Activated CD4-positive, alpha-beta T cell treated with anti-CD3 and anti-CD28 coated beads for 48 hours (primary cell): ENCODE data around the gene PRXL2B.

ENCODE experiments used
- DNase-seq: peaks from one replicate; pipeline ENCODE4 v3.0.0-alpha.2; 2020

The PRXL2B gene

DNA sequence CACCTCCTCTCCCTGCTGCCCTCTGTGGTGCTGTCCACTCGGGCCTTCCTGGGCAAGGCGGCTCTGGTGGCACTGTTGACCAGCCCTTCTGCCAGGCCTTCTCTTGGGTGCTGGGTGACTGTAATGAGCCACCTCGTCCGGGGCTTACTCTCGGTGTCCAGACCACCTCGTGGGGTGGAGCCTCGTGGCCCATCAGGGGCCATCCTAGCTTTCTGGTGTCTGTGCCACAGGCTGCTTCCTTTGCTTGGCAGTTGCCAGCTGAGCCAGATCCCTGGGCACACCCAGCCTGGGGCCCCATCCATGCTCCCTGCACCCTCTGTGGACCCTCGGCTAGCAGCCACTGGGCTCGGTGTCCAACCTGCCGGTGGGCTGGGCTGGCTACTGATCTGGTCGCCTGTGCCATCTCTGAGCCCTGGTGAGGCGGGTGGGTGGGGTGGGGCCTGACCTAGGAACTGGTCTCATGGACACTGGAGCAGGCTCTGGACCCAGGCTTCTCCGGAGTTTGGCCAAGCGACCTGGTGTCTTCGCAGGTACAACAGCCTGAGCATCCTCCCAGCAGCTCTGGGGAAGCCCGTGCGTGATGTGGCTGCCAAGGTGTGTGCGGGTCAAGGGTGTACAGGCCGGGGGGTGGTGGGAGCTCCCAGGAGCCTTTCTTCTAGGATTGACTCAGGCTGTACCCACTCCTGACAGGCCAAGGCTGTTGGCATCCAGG lies 1.4 kb downstream of the PRXL2B start:
- DNase-seq: no peak

- DNase-seq: no peak
Observed at GRCh38 chr1:2588661-2589430, 2.3 kb downstream of the PRXL2B start.

GRCh38 chr1:2589431-2590232 lies 3.1 kb downstream of the PRXL2B start:
- no peak for DNase-seq

DNA sequence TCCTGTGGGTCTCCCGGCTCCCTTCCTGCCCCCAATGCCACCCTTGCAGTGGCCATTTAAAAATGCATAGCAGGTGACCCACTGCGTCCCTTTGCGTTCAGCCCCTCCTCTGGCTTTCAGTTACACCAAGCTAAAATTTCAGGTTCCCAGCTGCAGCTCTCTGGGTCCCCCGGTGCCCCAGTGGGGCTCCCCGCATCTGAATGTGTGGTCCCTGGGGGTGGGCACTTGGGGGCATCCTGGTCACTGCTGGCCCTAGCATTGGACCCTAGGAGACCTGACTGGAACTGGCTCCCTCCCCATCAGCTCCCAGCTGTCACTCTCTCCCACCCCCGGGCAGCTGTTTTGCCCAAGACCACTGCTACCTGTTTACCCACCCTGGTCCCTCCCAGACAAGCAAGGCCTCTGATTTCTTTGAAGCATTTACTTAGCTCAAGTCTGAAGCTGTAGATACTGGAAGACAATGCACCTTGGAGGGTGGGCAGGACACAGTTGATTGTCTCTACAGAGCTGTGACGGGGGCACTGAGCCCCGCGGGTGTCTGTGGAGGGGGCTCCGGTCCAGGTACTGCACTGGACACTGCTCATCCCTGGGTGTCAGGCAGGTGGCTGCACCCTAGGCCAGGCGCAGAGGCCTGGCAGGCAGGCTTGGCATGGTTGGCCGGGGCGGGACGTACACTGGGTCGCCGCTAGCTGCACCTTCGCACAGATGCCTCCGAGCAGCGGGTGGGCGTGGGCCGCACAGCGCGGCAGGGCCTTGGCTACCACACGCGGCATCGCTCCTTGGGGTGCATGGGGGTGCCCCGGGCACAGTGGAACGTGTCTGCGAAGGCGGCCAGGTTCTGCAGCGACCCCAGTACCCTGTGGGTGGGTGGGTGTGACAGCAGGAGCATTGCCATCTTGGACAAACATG lies 3.9 kb downstream of the PRXL2B start:
- DNase-seq: no peak

GRCh38 chr1:2591233-2591580 lies 4.6 kb downstream of the PRXL2B start:
- no peak for DNase-seq

DNA sequence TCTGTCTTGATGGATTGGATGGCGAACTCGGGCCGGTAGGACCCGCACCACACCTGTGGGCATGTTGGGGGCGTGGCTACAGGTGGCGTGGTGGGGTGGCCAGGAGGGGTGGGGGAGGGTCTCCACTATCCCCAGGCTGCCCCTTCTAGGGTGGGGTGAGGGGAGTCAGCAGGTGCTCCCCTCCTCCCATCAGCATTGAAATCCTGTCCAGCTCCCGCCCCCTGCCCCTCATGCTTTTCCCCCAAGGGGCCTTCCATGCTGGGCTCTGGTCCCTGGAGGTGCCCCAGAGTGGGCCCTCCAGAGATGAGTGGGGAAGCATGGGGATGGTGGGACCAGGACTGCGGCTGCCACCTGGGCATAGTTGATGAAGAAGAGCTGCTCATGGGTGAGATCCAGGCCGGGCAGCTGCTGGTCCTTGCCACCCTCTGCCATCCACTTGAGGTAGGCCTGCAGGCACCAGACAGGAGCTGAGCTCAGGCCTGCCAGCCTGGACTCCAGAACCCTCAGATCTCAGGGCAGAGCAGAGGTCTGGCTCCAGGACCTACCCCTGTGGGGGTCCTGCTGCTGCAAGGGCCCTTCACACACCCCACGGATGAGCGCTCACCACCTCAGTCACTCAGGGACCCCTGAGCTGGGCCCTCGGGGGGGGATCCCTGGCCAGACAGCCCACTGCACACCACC lies 5.1 kb downstream of the PRXL2B start:
- DNase-seq: no peak

DNA sequence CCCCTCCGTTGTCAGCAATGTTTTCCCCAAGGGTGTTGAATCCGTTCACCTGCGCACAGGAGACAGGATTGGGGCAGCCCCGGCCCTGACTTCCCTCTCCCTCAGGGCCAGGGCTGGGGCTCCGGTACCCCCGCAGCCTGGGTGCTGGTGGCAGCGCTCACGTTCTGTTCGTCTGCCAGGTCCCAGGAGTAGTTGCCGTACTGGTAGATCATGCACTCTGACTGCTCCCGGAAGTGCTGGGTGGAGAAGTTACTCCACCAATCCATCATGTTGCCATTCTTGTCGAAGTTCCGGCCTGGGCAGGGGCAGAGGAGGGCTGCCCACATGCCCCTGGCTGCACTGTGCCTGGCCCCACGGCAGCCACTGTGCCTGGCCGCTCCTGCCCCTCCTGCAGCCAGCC lies 6.1 kb downstream of the PRXL2B start:
- no peak for DNase-seq

DNA sequence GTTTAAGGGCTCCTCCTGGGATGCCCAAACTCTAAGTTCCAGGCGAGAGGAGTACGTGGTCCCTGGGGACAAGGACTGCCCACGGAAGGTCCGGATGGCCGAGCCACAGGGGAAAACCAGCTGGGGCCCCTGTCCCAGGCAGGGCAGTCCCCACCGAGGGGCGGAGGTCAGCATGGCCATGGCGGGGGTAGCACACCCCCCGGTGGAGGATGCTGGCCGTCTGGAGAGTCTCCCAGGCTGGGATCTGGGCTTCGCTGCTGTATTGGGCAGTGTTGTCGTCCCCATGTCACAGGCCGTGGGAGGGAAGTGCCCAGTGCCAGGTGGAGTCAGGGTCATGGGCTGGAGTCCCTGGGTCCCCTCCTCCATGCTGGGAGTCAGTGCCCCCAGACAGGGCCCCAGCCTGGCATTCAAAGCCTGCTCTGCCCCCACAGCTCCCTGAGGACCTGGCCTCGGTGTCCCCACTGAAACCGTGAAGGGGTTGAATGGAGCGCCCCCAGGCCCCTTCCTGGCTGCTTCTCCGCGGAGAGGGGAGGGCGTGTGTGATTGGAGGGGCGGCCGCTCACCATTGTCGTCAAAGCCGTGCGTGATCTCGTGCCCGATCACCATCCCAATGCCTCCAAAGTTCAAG lies 6.8 kb downstream of the PRXL2B start:
- no peak for DNase-seq

DNA sequence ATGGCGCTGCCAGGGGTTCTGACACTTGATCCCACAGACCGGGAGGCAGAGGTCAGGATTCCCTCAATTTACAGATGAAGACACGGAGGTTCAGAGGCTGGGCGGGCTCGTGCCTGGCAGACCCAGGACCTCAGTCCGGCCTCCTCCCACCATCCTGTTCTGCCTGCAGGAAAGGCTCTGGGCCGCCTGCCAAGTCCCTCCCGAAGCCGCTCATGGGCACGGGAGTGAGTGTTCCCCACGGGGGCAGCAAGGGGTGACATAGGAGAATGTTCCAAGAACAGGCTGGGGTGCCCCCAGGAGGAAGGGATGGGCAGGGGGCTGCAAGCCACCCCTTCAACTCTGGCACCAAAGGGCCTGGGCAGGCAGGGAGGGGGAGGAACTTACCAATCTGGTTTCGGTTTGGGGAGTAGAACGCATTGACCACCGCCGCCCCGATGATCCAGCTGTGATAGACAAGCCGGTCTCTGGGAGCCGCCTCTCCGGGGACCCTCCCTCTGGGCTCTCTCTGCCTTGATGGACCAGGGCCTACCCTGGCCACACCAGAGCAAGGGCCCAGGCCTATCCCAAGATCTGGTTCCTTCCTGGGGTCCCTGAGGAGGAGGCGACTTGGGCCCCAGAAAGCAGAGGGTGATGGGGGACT lies 7.5 kb downstream of the PRXL2B start:
- no peak for DNase-seq

GRCh38 chr1:2594641-2595131 lies 8.1 kb downstream of the PRXL2B start:
- no peak for DNase-seq

DNA sequence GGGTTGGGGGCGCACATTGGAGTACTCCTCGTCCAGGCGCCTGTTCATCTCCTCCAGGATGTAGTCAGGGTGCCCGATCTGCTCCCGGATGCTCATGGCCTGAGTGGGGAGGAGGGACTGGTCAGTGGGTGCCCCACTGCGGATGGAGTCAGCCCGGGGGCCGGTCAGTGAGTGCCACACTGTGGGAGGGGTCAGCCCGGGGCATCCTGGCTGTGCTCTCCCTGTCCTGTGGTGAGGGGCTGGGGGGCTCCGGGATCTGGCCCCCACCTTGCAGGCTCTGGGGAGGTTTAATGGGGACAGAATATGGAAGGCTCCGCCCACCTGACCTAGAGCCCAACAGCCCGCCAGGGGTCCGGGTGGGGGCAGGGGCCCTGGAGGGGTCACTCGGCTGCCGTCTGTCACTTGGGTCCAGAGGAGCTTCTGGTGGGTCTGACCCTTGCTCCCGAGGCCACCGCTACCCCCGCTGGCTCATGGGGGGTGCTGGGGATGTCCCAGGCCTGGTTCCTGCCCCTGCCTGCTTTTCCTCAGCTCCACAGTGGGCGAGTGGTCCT lies 8.8 kb downstream of the PRXL2B start:
- no peak for DNase-seq

DNA sequence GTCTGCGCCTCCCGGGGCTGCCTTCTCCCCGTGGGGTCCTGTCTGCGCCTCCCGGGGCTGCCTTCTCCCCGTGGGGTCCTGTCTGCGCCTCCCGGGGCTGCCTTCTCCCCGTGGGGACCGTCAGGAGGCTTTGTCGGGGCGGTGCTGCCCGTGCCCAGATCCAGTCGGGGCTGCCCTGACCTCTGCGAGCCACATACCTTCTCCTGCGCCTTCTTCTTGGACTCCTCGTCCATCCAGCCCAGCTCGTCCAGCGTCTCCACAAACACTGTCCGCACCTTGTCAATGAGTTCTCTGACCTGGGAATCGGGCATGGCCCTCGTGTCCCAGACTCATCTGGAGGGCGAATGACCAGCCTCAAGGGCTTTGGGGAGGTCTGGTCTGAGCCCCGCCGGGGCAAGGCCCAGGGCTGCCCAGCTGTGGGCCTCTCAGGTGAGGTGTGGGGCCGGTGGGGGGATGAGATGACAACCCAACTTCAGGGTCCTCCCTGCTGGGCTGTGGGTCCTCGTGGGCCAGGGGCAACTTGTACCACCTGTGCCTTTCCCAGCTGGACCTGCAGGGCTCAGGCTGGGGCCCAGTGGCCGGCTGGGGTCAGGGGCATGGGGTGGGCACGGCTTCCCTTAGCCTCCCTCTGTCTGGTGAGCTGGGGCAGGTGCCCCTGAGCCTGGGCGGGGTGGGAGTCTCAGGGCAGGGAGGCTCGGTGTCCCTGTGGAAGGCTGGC lies 9.4 kb downstream of the PRXL2B start:
- DNase-seq: no peak

DNA sequence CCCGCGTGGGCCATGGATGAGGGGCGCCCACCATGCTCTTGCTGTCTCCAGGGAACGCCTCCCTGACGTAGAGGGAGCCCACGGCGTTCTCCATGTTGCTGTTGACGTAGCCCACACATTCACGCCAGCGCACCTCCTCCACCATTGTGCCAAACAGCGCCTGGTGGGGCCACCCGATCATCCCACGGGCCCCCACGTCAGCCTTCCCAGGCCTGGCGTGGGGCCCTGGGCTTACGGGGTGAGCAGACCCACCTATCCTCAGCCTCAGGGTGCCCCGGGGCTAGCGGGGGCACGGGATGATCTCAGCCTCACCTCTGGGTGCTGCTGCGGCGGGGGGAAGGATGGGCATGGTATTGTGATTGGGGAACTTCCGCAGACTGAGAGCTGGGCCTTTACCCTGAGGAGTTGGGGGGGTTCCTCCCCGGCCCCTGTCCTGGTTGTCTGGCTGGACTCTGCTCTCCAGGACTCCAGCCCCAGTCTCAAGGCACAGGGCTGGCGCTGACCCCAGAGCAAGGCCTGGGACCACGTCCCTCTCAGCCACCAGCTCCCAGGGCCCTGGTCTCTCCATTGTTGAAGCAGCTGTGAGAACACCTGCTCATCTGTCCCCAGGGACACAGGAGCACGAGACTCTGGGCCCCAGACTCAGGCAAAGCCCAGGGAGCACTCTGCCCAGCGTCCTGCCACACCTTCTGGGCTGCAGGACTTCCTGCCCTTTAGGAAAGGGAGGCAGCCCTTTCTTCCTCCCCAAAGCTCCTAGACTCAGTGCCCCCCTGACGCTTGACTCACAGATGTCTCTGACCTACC lies 10.2 kb downstream of the PRXL2B start:
- DNase-seq: no peak

- no peak for DNase-seq
Observed at GRCh38 chr1:2597441-2598328, 11.1 kb downstream of the PRXL2B start.

GRCh38 chr1:2598329-2598931 lies 11.9 kb downstream of the PRXL2B start:
- no peak for DNase-seq

GRCh38 chr1:2601721-2602303 lies 15.2 kb downstream of the PRXL2B start:
- DNase-seq: no peak

- DNase-seq: no peak
Observed at GRCh38 chr1:2602311-2602835, 15.8 kb downstream of the PRXL2B start.
